ENCODE data around the gene WNT2.

The WNT2 gene

DNA sequence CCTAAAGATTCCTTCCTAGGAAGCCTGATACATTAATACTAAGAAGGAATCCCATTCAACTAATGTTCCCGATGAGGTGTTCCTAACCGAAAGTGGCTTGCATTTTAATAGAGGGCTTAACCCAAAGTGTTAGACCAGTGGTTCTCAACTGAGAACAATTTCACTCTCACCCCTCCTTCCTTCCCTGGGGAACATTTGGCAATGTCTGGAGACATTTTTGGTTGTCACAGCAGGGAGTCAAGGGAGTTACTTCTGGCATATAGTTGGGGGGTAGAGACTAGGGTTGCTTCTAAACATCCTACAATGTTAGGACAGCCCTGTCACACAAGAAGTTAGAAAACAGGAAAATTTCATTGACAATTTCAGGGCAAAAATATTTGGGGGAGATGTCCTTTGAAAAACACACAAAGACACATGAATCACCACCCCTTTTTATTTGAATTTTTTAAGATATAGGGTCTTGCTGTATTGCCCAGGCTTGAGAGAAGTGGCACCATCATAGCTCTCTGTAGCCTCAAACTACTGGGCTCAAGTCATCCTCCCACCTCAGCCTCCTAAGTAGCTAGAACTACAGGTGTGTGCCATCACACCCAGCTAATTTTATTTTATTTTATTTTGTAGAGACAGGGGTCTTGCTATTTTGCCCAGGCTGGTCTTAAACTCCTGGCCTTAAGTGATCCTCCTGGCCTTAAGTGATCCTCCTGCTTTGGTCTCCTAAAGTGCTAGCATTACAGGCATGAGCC, 50.7 kb downstream of the WNT2 start:
- Histone ChIP-seq H3K27ac (no peak overlapping the region), H2AFZ (ENCODE audit: low read depth) (no peak overlapping the region), H3K9ac (no peak overlapping the region), H3K27me3 (ENCODE audit: insufficient read depth, low read depth) (no peaks in the 10 kb centered on the region), H4K20me1 (ENCODE audit: insufficient read depth) (no peaks in the 10 kb centered on the region), H3K36me3 (ENCODE audit: insufficient read depth) (no peaks in the 10 kb centered on the region), H3K4me1 (ENCODE audit: low read depth, poor library complexity, severe bottlenecking) (no peaks in the 10 kb centered on the region), H3K4me2 (no peak overlapping the region), H3K4me3 (IDR thresholded peaks at IDR 0.05; ENCODE audit: insufficient read depth, low read depth, low read length) (no peak overlapping the region), H3K79me2 (ENCODE audit: insufficient read depth, low read depth) (no peaks in the 10 kb centered on the region)
- TF ChIP-seq, protein P1, sequence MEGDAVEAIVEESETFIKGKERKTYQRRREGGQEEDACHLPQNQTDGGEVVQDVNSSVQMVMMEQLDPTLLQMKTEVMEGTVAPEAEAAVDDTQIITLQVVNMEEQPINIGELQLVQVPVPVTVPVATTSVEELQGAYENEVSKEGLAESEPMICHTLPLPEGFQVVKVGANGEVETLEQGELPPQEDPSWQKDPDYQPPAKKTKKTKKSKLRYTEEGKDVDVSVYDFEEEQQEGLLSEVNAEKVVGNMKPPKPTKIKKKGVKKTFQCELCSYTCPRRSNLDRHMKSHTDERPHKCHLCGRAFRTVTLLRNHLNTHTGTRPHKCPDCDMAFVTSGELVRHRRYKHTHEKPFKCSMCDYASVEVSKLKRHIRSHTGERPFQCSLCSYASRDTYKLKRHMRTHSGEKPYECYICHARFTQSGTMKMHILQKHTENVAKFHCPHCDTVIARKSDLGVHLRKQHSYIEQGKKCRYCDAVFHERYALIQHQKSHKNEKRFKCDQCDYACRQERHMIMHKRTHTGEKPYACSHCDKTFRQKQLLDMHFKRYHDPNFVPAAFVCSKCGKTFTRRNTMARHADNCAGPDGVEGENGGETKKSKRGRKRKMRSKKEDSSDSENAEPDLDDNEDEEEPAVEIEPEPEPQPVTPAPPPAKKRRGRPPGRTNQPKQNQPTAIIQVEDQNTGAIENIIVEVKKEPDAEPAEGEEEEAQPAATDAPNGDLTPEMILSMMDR (conservative IDR thresholded peaks at IDR 0.05; ENCODE audit: low read depth, low read length): no peak

DNA sequence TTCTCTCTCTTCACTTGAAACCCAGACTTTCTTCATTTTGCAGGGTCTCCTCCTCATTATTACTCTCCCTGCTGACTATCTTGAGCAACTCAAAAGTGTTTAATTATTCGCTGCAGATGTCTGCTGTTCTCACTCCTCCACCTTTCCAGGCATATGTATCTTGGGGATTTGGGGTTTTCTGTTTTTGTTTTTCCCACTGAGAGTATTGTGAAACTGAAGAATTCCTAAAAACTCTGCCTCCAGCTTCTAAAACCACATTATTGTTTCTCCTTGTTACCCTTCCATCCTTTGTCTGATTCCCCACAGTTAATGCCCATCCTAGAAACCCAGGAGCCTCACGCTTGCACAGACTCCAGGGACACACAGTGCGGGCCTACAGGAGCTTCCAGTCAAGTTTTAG, 51.3 kb downstream of the WNT2 start:
- TF ChIP-seq, protein P1 (conservative IDR thresholded peaks at IDR 0.05; ENCODE audit: low read depth, low read length): no peak
- Histone ChIP-seq H2AFZ (ENCODE audit: low read depth) (no peak overlapping the region), H3K36me3 (ENCODE audit: insufficient read depth) (no peaks in the 10 kb centered on the region), H3K27me3 (ENCODE audit: insufficient read depth, low read depth) (no peaks in the 10 kb centered on the region), H3K9ac (no peak overlapping the region), H3K4me3 (IDR thresholded peaks at IDR 0.05; ENCODE audit: insufficient read depth, low read depth, low read length) (no peak overlapping the region), H3K4me1 (ENCODE audit: low read depth, poor library complexity, severe bottlenecking) (no peaks in the 10 kb centered on the region), H3K27ac (no peak overlapping the region), H4K20me1 (ENCODE audit: insufficient read depth) (no peaks in the 10 kb centered on the region), H3K4me2 (no peak overlapping the region), H3K79me2 (ENCODE audit: insufficient read depth, low read depth) (no peaks in the 10 kb centered on the region)

DNA sequence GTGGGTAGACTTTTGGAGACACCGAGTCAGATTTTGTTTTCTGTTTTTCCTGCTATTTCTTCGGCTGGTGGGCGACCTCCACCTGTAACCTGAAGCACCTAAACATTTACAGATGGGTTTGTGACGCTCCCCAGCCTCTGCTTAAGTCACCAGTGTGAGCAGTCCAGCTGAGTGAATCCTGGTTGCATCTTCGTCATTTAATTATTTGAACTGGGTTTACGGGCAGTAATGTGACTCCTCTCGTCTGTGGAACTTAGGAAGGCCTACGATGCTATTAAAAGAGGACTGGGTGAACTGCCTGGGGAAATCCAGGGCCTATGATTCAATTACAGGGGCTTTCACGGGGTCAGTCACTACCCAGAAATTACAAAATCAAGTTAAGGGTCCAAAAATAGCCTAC, 52.5 kb downstream of the WNT2 start:
- H3K4me3 ChIP-seq (IDR thresholded peaks at IDR 0.05; ENCODE audit: insufficient read depth, low read depth, low read length): no peak overlapping the region
- H3K27me3 ChIP-seq (ENCODE audit: insufficient read depth, low read depth): no peaks in the 10 kb centered on the region
- no peaks in the 10 kb centered on the region for H4K20me1 ChIP-seq (ENCODE audit: insufficient read depth)
- no peak overlapping the region for H3K9ac ChIP-seq
- H3K4me2 ChIP-seq: no peak overlapping the region
- H3K36me3 ChIP-seq (ENCODE audit: insufficient read depth): no peaks in the 10 kb centered on the region
- no peaks in the 10 kb centered on the region for H3K79me2 ChIP-seq (ENCODE audit: insufficient read depth, low read depth)
- H2AFZ ChIP-seq (ENCODE audit: low read depth): no peak overlapping the region
- no peak overlapping the region for H3K27ac ChIP-seq
- TF ChIP-seq, protein P1 (conservative IDR thresholded peaks at IDR 0.05; ENCODE audit: low read depth, low read length): no peak
- H3K4me1 ChIP-seq (ENCODE audit: low read depth, poor library complexity, severe bottlenecking): no peaks in the 10 kb centered on the region

DNA sequence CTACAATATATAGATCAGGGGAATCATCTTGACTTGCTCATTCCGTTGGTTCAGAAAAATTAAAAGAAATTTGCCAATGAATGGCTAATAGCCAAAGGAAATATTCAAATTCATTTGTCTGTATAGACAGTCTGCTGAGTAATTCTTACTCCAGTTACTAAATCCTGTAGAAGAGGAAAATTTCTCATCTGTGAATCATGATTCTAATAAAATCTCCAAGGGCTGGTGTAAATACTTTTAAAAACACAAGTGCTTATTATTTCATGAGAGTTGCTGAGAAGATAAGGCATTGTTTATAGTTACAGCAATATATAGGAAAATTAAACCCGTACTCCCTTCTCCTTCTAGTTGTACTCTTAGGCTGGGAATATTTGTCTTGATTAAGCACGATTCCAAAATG, 53.0 kb downstream of the WNT2 start:
- Histone ChIP-seq H3K4me1 (ENCODE audit: low read depth, poor library complexity, severe bottlenecking) (no peaks in the 10 kb centered on the region), H3K36me3 (ENCODE audit: insufficient read depth) (no peaks in the 10 kb centered on the region), H3K27ac (no peak overlapping the region), H4K20me1 (ENCODE audit: insufficient read depth) (no peaks in the 10 kb centered on the region), H3K79me2 (ENCODE audit: insufficient read depth, low read depth) (no peaks in the 10 kb centered on the region), H3K27me3 (ENCODE audit: insufficient read depth, low read depth) (no peaks in the 10 kb centered on the region), H3K9ac (no peak overlapping the region), H3K4me2 (no peak overlapping the region), H3K4me3 (IDR thresholded peaks at IDR 0.05; ENCODE audit: insufficient read depth, low read depth, low read length) (no peak overlapping the region), H2AFZ (ENCODE audit: low read depth) (no peak overlapping the region)
- TF ChIP-seq, protein P1 (conservative IDR thresholded peaks at IDR 0.05; ENCODE audit: low read depth, low read length): no peak
